Stimulated activated naive CD8-positive, alpha-beta T cell treated with anti-CD3 and anti-CD28 coated beads, Interleukin-15, Interleukin-2, amounts not matched to agents 100 ng/mL and 50 ng/mL, for 24 hours (primary cell): ENCODE results near the gene MYB.
"Not testable (repeated sequence)": the region's sequence is repeated elsewhere in the genome, so short reads cannot be mapped to it uniquely, and the experiment has no call there.

Source experiments
- H3K27ac Mint-ChIP-seq: one replicate; pipeline ENCODE4 v1.8.0; 2021; ENCODE audit warnings: mild to moderate bottlenecking, mixed read lengths
- H3K27me3 Mint-ChIP-seq: one replicate; pipeline ENCODE4 v1.8.0; 2021; ENCODE audit warnings: mixed read lengths
- H3K36me3 Mint-ChIP-seq: one replicate; pipeline ENCODE4 v1.8.0; 2021; ENCODE audit warnings: low read depth, mixed read lengths
- H3K4me1 Mint-ChIP-seq: one replicate; pipeline ENCODE4 v1.8.0; 2021; ENCODE audit warnings: low read depth, mixed read lengths
- H3K4me3 Mint-ChIP-seq: one replicate; pipeline ENCODE4 v1.8.0; 2021; ENCODE audit warnings: mild to moderate bottlenecking, mixed read lengths
- H3K9me3 Mint-ChIP-seq: one replicate; pipeline ENCODE4 v1.8.0; 2021; ENCODE audit warnings: mixed read lengths

The MYB gene

GRCh38 chr6:135233686-135234491 is 52.8 kb downstream of the MYB start:
- no peak overlapping the region for H3K4me3 Mint-ChIP-seq
- H3K36me3 Mint-ChIP-seq = no peaks in the 10 kb centered on the region
- no peaks in the 10 kb centered on the region for H3K9me3 Mint-ChIP-seq
- H3K27ac Mint-ChIP-seq = no peak overlapping the region
- H3K27me3 Mint-ChIP-seq = no peaks in the 10 kb centered on the region
- peaks cover 17% of the 10 kb centered on the region for H3K4me1 Mint-ChIP-seq

- no peaks in the 10 kb centered on the region for H3K27me3 Mint-ChIP-seq
- H3K36me3 Mint-ChIP-seq = no peaks in the 10 kb centered on the region
- peaks cover 17% of the 10 kb centered on the region for H3K4me1 Mint-ChIP-seq
- no peaks in the 10 kb centered on the region for H3K9me3 Mint-ChIP-seq
- no peak overlapping the region for H3K4me3 Mint-ChIP-seq
- no peak overlapping the region for H3K27ac Mint-ChIP-seq
Observed at GRCh38 chr6:135234492-135234780, 53.3 kb downstream of the MYB start.

- Mint-ChIP-seq H3K27ac (no peak overlapping the region), H3K27me3 (peaks cover 2% of the 10 kb centered on the region), H3K36me3 (no peaks in the 10 kb centered on the region), H3K4me1 (peaks cover 17% of the 10 kb centered on the region), H3K9me3 (no peaks in the 10 kb centered on the region), H3K4me3 (no peak overlapping the region)
Observed at GRCh38 chr6:135235716-135236115, 54.6 kb downstream of the MYB start.

- H3K4me3 Mint-ChIP-seq = no peak overlapping the region
- no peaks in the 10 kb centered on the region for H3K9me3 Mint-ChIP-seq
- H3K4me1 Mint-ChIP-seq = peaks cover 14% of the 10 kb centered on the region
Observed at GRCh38 chr6:135236319-135236718, 55.2 kb downstream of the MYB start.

GRCh38 chr6:135236732-135237131 is 55.6 kb downstream of the MYB start:
- peaks cover 3% of the 10 kb centered on the region for H3K27me3 Mint-ChIP-seq
- H3K27ac Mint-ChIP-seq = no peak overlapping the region
- no peaks in the 10 kb centered on the region for H3K36me3 Mint-ChIP-seq
- H3K4me1 Mint-ChIP-seq = peaks cover 11% of the 10 kb centered on the region
- H3K4me3 Mint-ChIP-seq = no peak overlapping the region
- no peaks in the 10 kb centered on the region for H3K9me3 Mint-ChIP-seq

More at GRCh38 chr6:135236319-135236718, 55.2 kb downstream of the MYB start:
- Mint-ChIP-seq H3K27ac (no peak overlapping the region), H3K36me3 (no peaks in the 10 kb centered on the region), H3K27me3 (peaks cover 3% of the 10 kb centered on the region)

- peaks cover 3% of the 10 kb centered on the region for H3K27me3 Mint-ChIP-seq
- no peak overlapping the region for H3K27ac Mint-ChIP-seq
- no peak overlapping the region for H3K4me3 Mint-ChIP-seq
- H3K36me3 Mint-ChIP-seq = no peaks in the 10 kb centered on the region
- H3K4me1 Mint-ChIP-seq = peaks cover 5% of the 10 kb centered on the region
- no peaks in the 10 kb centered on the region for H3K9me3 Mint-ChIP-seq
Observed at GRCh38 chr6:135240711-135241110, 59.6 kb downstream of the MYB start.

- Mint-ChIP-seq H3K27ac (no peak overlapping the region), H3K36me3 (no peaks in the 10 kb centered on the region), H3K4me3 (no peak overlapping the region), H3K27me3 (peaks cover 3% of the 10 kb centered on the region), H3K9me3 (no peaks in the 10 kb centered on the region), H3K4me1 (no peaks in the 10 kb centered on the region)
Observed at GRCh38 chr6:135243871-135244796, 63.0 kb downstream of the MYB start.

- H3K4me3 Mint-ChIP-seq = no peak overlapping the region
- H3K27me3 Mint-ChIP-seq = peaks cover 3% of the 10 kb centered on the region
- H3K9me3 Mint-ChIP-seq = no peaks in the 10 kb centered on the region
- H3K36me3 Mint-ChIP-seq = no peaks in the 10 kb centered on the region
- H3K4me1 Mint-ChIP-seq = peaks cover 4% of the 10 kb centered on the region
- no peak overlapping the region for H3K27ac Mint-ChIP-seq
Observed at GRCh38 chr6:135244805-135245204, 63.7 kb downstream of the MYB start.

GRCh38 chr6:135246412-135247012 is 65.4 kb downstream of the MYB start:
- not testable (repeated sequence) for H3K27ac Mint-ChIP-seq, H3K36me3 Mint-ChIP-seq, H3K27me3 Mint-ChIP-seq, H3K4me3 Mint-ChIP-seq, H3K9me3 Mint-ChIP-seq
- peaks cover 14% of the 10 kb centered on the region for H3K4me1 Mint-ChIP-seq

- Mint-ChIP-seq H3K27me3 (no peaks in the 10 kb centered on the region), H3K36me3 (no peaks in the 10 kb centered on the region), H3K9me3 (no peaks in the 10 kb centered on the region), H3K27ac (peak overlapping the region; percentile 45), H3K4me1 (peaks cover 14% of the 10 kb centered on the region), H3K4me3 (no peak overlapping the region)
Observed at GRCh38 chr6:135250234-135250633, 69.1 kb downstream of the MYB start.

GRCh38 chr6:135250751-135251497 is 69.8 kb downstream of the MYB start:
- Mint-ChIP-seq H3K4me1 (peaks cover 14% of the 10 kb centered on the region), H3K36me3 (no peaks in the 10 kb centered on the region), H3K27me3 (no peaks in the 10 kb centered on the region), H3K27ac (no peak overlapping the region), H3K4me3 (no peak overlapping the region), H3K9me3 (no peaks in the 10 kb centered on the region)

- Mint-ChIP-seq H3K4me1 (peaks cover 14% of the 10 kb centered on the region), H3K4me3 (no peak overlapping the region), H3K27me3 (no peaks in the 10 kb centered on the region)
Observed at GRCh38 chr6:135251498-135252441, 70.7 kb downstream of the MYB start.

GRCh38 chr6:135254471-135254870 is 73.4 kb downstream of the MYB start:
- Mint-ChIP-seq H3K27ac (no peak overlapping the region), H3K4me1 (peaks cover 13% of the 10 kb centered on the region), H3K27me3 (no peaks in the 10 kb centered on the region), H3K36me3 (no peaks in the 10 kb centered on the region), H3K4me3 (no peak overlapping the region), H3K9me3 (no peaks in the 10 kb centered on the region)

More at GRCh38 chr6:135251498-135252441, 70.7 kb downstream of the MYB start:
- Mint-ChIP-seq H3K36me3 (no peaks in the 10 kb centered on the region), H3K9me3 (no peaks in the 10 kb centered on the region), H3K27ac (no peak overlapping the region)

- Mint-ChIP-seq H3K9me3 (no peaks in the 10 kb centered on the region), H3K27ac (no peak overlapping the region), H3K27me3 (peaks cover 4% of the 10 kb centered on the region), H3K4me1 (no peaks in the 10 kb centered on the region), H3K36me3 (no peaks in the 10 kb centered on the region), H3K4me3 (no peak overlapping the region)
Observed at GRCh38 chr6:135256866-135257265, 75.8 kb downstream of the MYB start.
